DMS114 treated with DMSO at 0.1 percent for 48 hours (cell line): ENCODE data around the gene CCDC183.

Source experiments
- DNase-seq: peaks from one replicate; lab custom pipeline; 2025; ENCODE audit not compliant: unreplicated experiment; lab: John Stamatoyannopoulos, UW

CCDC183 gene

DNA sequence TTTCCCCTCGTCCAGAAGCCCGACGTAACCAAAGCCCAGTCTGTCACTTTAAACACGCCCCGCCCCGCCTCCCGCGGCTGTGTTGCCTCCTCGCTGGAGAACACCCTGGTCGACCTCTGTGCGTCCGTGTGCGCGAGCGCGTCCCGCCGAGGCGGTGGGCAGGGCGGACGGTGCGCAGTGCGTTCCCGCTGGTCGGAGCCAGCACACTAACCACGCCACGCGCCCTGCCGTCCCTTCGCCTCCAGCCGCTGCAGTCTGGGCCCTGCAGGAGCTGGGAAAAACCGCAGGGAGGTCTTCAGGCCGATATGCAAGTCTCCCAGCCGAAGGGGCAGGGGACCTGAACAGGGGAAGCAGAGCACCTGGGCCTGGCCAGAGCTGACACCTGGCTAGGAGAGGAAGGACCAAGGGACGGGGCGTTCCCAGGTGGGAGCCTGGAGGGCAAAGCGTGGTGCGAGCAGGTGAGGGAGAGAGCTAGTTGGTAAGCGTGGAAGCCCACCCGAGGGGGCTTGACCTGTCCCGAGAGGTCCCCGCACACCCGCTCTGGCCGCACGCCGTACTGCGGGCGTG lies 51.8 kb downstream of the CCDC183 start:
- peak; percentile 51 for DNase-seq

DNA sequence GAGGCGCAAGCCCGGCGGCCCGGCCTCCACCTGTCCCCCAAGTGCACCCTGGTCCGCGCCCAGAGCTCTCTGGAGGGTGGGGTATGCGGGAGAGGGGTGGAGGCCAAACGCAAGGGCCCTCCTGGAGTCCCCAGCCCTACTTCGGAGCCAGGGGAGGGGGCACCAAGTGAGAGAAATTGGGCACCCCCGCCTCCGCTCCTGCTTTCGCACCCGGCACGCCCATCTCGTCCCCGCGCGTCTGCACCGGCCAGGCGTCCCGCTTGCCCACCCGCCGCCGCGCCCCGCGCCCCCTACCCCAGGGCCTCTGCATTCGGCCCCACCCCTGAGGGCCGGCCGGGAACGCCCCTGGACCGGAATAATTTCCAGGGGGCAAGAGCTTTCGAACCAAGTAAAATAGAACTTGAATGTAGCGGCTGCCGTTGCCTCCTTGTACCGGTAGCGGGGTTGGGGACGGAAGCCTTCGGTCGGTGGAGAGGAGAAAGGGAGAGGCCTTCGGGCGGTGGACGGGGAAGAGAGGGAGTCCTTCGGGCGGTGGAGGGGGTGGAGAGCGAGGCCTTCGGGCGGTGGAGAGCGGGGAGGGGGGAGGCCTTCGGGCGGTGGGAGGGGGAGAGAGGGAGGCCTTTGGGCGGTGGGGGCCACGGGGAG lies 52.4 kb downstream of the CCDC183 start:
- DNase-seq, result peak; percentile 54

DNA sequence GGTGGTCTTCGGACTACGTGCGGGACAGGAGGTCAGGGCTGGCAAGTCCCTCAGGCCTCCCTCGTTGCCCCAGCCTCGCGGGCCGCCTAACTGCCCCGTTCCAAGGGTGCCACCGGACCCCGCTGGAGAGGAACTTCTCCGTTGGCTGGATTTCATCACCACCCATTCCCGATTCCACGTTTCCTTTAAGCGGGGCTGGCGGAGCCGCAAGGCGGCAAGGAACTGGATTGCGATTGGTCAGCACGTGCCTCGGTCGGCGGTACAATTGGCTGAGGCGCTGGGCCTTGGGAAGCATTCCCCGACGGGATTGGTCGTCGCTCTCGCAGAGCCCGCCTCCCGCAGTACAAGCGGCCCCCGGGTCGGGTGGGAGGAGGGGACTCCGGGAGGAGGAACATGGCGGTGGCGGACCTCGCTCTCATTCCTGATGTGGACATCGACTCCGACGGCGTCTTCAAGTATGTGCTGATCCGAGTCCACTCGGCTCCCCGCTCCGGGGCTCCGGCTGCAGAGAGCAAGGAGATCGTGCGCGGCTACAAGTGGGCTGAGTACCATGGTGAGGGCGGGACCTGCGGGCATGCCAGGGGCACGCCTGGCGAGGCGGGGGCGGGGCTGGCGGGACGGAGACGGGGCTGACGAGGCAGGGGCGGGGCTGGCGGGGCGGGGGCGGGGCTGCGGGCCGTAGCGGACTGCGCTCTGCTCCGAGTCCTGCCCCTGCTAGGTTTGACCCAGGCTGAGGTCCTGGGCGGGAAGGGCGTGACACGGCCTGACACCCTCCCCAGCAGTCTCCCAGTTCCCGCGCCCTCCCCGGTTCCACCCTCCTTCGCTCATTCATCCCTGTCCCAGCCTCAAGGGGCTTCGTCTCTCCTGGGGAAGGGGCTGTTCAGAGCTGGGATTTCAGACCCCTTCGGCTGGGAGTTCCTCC lies 53.2 kb downstream of the CCDC183 start, which contains the start of gene PHPT1:
Gene PHPT1 (plus strand): TSS at position 372 of the 922 bp plus-strand sequence. CDS start 22 bp downstream, at position 394.
- peak; percentile 94 for DNase-seq

DNA sequence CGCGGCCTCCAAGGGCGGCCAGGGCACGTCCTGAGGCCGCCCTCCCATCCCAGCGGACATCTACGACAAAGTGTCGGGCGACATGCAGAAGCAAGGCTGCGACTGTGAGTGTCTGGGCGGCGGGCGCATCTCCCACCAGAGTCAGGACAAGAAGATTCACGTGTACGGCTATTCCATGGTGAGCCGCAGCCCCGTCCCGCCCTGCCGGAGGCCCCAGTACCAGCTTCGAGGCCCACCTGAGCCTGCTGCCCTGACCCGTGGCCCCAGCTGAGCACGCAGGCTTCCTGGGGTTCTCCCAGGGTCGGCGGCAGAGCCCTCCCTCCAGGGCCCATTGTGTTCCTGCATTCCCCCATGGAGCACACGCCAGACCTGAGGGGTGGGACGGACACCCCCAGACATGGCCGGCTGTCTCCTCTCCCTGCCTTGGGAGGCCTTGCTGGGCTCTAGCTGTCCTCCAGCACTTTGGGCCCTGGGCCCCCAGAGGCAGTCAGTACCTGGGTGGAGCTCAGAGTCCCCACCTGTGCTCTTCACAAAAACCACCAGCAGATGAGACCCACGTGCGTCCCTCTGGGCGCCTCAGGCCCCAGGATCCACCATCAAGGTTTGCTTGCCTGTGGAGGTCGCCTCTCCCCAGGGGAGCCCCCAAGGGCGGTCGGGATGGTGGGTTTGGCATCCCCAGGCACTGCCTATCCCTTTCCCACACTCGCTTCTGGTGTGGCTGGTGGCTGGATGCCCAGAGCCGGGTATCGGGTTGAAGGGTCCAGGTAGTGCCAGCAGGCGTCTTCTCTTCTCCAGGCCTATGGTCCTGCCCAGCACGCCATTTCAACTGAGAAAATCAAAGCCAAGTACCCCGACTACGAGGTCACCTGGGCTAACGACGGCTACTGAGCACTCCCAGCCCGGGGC lies 54.1 kb downstream of the CCDC183 start:
- no peak for DNase-seq

DNA sequence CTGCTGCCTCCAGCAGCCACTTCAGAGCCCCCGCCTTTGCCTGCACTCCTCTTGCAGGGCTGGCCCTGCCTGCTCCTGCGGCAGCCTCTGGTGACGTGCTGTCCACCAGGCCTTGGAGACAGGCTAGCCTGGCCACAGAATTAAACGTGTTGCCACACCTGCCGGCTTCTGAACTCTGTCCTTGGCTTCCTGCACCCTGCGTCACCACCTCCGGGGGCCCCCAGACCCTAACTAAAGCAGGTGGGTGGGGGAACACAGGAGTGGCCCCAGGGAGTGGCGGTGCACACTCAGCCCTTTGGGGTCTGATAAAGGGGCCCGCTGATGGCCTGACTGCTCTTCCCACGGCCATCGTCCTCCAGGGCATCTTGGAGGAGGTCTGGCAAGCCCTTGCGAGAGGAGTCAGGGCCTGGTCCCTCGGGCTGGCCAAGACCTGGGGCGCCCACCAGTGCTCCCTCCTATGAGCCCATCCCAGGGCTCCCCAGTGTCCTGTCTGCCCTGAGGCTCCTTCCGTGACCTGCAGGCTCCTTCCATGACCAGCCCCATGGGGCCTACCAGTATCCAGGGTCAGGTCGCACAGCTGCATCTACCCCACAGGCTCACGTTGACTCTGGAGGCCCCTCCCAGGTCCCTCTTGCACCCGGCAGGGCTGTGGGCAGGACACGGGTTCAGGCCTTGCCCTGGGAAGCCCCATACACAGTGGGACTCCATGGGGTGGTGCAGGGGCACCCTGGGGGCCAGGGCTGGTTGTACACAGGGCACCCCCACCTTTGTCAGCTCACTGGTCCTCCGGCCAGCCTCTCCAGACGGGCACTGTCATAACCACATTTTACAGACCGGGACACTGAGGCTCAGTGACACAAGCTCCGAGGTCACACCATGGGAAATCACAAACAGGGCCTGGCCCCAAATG lies 55.0 kb downstream of the CCDC183 start:
- DNase-seq, result no peak

DNA sequence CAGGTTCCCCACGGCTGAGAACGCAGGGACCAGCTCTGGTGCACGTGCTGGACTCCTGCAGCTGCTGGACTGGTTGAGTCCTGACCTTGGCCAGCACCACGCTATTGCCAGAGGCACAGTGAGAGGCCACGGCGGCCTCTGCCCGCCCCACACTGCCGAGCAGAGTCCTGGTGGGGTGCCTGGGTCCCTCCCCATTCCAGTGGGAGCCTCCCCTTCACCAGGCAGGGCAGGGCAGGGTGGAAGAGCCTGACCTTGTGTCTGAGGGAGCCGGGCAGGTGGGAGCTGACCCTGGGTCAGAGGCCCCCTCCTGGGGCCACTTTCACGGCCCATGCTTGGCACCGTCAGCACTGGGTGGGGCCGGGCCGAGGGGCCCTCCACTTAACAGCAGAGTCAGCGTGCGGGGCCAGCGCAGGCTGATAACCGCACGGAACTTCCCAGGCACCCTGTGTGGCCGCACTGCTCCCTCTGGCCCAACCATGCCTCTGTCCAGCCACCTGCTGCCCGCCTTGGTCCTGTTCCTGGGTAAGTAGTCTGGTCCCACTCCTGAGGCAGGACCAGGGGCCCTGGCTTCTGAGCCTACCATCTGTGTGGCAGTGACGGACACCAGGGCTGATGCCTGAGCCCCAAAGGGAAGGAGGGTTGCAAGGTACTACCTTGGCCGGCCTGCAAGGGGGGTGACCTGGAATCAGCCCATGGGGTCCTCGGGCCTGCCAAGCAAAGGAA lies 56.0 kb downstream of the CCDC183 start, which contains the start of gene MAMDC4:
Gene MAMDC4 (plus strand): TSS at position 406 of the 723 bp plus-strand sequence. CDS start 71 bp downstream, at position 477.
- DNase-seq, result no peak

DNA sequence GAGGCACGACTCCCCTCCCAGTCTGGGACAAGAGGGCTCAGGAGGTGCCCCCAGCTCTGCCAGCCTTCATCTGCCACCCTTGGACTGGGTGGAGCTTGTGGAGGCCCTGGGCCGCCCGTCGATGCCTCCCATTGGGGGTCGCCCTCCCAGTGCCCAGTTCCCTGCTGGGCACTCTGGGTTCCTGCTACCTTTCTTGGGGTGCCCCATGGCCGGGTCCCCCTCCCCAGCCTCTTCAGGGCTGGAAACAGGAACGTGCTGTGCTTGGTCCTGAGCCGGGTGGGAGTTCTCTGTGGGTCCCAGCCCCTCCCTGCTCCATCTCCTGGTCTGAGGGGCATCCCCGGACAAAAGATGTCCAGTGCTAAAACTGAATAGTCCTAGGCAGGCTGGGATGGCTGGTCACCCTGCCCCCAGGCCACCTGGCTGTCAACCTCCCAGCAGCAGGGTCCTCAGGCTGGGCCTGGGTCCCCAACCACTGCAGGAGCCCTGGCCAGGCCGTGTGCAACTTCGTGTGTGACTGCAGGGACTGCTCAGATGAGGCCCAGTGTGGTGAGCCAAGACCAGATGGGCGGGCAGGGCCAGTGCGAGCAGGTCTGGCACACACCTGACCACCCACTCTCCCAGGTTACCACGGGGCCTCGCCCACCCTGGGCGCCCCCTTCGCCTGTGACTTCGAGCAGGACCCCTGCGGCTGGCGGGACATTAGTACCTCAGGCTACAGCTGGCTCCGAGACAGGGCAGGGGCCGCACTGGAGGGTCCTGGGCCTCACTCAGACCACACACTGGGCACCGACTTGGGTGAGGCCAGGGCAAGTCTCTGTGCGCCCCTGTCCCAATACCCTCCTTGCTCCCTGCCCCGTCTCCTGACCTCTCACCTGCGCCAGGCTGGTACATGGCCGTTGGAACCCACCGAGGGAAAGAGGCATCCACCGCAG lies 56.8 kb downstream of the CCDC183 start:
- DNase-seq, result no peak

DNA sequence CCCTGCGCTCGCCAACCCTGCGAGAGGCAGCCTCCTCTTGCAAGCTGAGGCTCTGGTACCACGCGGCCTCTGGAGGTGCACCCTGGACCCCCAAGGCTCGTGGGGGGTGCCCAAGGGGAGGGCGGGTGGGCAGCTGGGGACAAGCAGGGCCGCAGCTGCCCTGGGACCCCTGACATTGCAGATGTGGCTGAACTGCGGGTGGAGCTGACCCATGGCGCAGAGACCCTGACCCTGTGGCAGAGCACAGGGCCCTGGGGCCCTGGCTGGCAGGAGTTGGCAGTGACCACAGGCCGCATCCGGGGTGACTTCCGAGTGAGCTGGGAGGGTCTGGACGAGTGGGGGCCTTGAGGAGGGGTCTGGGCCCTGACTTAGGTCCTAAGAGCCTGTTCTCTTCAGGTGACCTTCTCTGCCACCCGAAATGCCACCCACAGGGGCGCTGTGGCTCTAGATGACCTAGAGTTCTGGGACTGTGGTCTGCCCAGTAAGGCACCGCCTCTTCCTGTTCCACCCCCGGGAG lies 57.5 kb downstream of the CCDC183 start:
- DNase-seq, result no peak

DNA sequence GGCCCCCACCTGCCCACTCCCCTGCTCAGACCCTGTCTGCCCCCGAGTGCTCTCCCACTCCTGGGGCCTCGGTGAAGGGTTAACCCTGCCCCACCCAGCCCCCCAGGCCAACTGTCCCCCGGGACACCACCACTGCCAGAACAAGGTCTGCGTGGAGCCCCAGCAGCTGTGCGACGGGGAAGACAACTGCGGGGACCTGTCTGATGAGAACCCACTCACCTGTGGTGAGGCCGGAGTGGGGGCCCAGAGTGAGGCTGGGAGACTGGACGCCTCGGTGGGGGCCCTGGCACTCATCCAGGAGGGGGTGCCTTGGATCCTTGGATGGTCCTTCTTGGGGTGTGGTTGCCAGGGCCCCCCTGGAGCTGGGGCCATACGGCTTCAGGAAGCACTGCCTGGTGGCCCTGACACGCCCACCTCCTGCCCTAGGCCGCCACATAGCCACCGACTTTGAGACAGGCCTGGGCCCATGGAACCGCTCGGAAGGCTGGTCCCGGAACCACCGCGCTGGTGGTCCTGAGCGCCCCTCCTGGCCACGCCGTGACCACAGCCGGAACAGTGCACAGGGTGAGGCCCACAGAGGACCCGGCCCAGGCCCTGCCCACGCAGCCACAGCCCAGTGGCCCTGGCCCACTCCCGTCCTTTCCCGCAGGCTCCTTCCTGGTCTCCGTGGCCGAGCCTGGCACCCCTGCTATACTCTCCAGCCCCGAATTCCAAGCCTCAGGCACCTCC lies 58.1 kb downstream of the CCDC183 start:
- no peak for DNase-seq

DNA sequence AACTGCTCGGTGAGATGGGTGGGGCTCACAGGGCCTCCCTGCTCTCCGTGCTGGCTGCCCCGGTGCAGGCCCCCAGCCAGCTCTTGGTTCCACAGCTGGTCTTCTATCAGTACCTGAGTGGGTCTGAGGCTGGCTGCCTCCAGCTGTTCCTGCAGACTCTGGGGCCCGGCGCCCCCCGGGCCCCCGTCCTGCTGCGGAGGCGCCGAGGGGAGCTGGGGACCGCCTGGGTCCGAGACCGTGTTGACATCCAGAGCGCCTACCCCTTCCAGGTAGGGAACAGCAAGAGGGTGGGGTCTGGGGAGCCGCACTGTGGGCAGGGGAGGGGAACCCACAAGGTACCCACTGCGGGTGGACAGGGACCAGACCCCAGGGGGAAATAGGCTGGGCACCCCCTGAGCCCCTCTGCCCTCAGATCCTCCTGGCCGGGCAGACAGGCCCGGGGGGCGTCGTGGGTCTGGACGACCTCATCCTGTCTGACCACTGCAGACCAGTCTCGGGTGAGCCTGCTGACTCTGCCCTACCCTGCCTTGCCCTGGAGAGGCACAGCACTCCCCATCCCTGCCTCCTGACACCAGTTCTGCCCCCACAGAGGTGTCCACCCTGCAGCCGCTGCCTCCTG lies 58.8 kb downstream of the CCDC183 start:
- no peak for DNase-seq

DNA sequence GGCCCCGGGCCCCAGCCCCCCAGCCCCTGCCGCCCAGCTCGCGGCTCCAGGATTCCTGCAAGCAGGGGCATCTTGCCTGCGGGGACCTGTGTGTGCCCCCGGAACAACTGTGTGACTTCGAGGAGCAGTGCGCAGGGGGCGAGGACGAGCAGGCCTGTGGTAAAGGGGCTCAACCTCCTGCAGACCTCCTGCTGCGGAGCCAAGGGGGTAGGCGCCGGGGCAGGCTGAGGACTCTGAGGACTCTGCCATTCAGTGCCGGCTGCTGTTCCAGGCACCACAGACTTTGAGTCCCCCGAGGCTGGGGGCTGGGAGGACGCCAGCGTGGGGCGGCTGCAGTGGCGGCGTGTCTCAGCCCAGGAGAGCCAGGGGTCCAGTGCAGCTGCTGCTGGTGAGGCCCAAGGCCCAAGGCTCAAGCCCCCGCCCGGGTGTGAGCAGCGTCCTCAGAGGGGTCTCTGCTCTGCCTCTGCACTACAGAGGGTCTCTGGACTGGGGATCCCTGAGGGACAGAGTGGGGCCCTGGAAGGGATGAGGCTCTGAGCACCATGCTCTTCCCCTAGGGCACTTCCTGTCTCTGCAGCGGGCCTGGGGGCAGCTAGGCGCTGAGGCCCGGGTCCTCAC lies 59.4 kb downstream of the CCDC183 start:
- no peak for DNase-seq

DNA sequence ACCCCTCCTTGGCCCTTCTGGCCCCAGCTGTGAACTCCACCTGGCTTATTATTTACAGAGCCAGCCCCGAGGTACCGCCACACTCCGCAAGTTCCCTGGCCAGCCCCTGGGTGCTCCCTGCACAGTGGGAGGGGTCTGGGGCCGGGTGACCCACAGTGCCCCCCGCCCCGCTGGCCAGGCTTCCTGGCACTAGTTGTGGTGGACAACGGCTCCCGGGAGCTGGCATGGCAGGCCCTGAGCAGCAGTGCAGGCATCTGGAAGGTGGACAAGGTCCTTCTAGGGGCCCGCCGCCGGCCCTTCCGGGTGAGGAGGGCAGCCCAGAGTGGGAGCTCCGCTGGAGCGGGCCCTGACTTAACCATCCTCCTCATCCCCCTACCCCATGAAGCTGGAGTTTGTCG lies 59.9 kb downstream of the CCDC183 start:
- no peak for DNase-seq

DNA sequence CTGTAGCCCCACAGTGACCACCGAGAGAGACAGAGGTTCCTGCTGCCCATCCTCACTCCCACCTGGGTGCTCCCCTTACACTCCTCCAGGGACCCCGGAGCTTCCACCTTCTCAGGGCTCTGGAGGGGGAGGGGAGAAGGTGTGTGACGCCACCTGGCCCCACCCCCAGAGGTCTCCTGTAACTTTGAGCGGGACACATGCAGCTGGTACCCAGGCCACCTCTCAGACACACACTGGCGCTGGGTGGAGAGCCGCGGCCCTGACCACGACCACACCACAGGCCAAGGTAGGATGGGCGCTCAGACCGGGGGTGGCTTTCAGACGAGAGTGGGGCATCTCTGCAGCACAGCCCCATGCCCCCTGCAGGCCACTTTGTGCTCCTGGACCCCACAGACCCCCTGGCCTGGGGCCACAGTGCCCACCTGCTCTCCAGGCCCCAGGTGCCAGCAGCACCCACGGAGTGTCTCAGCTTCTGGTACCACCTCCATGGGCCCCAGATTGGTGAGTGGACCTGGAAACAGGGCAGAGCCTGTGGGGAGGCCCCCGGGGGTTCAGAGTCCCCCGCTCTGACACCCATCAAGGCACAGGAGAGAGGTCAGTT lies 60.5 kb downstream of the CCDC183 start:
- DNase-seq, result no peak

DNA sequence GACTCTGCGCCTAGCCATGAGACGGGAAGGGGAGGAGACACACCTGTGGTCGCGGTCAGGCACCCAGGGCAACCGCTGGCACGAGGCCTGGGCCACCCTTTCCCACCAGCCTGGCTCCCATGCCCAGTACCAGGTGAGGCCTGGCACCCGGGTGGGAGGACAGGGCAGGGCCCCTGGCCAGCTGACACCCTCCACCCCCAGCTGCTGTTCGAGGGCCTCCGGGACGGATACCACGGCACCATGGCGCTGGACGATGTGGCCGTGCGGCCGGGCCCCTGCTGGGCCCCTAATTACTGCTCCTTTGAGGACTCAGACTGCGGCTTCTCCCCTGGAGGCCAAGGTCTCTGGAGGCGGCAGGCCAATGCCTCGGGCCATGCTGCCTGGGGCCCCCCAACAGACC lies 61.0 kb downstream of the CCDC183 start:
- DNase-seq, result no peak
